ENCODE measurements around the gene CARS2.

Gene CARS2

DNA sequence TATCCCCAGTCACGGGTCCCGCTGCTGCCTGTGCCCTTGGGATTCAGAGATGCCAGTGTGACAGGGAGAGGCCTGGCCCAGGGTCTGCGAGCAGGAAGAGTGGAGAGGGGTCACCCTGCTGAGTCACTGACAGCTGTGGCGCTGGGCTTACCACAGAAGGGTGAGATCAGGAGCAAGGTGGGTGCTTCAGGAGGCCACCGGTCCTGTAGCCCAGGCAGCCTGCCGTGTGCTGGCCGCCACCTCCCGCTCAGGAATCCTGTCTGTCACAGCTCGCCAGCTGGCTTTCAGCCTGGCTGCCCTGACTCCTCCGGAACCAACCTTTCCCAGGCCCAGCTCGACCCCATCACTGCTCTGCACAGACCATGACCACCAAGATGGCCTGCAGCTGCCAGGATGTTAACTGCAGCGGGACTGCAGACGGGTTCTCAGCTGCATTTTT, 65.3 kb downstream of the CARS2 start:
- no peak overlapping the region for H3K27ac ChIP-seq (ENCODE audit: low read length)
- TF ChIP-seq, protein P1, sequence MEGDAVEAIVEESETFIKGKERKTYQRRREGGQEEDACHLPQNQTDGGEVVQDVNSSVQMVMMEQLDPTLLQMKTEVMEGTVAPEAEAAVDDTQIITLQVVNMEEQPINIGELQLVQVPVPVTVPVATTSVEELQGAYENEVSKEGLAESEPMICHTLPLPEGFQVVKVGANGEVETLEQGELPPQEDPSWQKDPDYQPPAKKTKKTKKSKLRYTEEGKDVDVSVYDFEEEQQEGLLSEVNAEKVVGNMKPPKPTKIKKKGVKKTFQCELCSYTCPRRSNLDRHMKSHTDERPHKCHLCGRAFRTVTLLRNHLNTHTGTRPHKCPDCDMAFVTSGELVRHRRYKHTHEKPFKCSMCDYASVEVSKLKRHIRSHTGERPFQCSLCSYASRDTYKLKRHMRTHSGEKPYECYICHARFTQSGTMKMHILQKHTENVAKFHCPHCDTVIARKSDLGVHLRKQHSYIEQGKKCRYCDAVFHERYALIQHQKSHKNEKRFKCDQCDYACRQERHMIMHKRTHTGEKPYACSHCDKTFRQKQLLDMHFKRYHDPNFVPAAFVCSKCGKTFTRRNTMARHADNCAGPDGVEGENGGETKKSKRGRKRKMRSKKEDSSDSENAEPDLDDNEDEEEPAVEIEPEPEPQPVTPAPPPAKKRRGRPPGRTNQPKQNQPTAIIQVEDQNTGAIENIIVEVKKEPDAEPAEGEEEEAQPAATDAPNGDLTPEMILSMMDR (IDR thresholded peaks at IDR 0.05; ENCODE audit: borderline replicate concordance, extremely low read depth, low read length, poor library complexity, severe bottlenecking): no peak
- TF ChIP-seq EZH2 (IDR thresholded peaks at IDR 0.05; ENCODE audit: borderline replicate concordance, low read depth, low read length, severe bottlenecking): no peak
- no peaks in the 10 kb centered on the region for H3K27me3 ChIP-seq (ENCODE audit: insufficient read depth, low read length, poor library complexity)
- peaks cover 99% of the 10 kb centered on the region for H3K36me3 ChIP-seq (ENCODE audit: insufficient read depth, low read length)
- H3K79me2 ChIP-seq (ENCODE audit: insufficient read depth, low read length): no peaks in the 10 kb centered on the region
- no peaks in the 10 kb centered on the region for H3K9me3 ChIP-seq (ENCODE audit: insufficient read depth, low read length, severe bottlenecking)
- no peak for DNase-seq
- no peaks in the 10 kb centered on the region for H3K4me1 ChIP-seq (ENCODE audit: insufficient read depth, low read length)
- peaks cover 43% of the 10 kb centered on the region; the same call in 1 of the 2 replicates for H4K20me1 ChIP-seq (ENCODE audit: insufficient read depth, low read length)
- H3K4me3 ChIP-seq (ENCODE audit: low read depth in 1 of 2, low read length in 2 of 2): no peak overlapping the region
- H2AFZ ChIP-seq (ENCODE audit: low read depth, low read length): no peak overlapping the region
- no peak for ATAC-seq (ENCODE audit: insufficient read depth, low read depth)
- no peak overlapping the region for H3K9ac ChIP-seq (ENCODE audit: low read depth, low read length)
- no peak overlapping the region for H3K4me2 ChIP-seq (ENCODE audit: insufficient read depth, low read length)

DNA sequence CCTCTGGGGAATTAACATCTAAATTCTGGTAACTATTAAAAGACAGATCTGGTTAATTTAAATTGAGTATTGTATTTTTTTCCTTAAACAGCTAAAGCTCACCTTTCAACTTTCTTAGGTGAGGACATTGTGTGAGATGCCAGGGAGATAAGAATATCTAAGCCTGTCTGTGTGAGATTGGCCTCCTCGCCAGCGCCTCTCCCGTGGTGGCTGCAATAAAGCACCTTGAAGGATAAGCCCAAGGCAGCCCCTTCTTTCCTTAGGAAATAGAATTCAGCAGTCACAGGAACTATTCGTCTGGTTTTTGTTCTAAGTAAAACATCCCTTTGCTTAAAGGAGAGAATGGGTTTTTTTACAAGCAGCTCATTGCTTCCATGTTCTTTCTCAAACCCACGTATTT, 66.0 kb downstream of the CARS2 start:
- no peak overlapping the region for H3K4me2 ChIP-seq (ENCODE audit: insufficient read depth, low read length)
- DNase-seq: no peak
- no peaks in the 10 kb centered on the region for H3K9me3 ChIP-seq (ENCODE audit: insufficient read depth, low read length, severe bottlenecking)
- H3K4me1 ChIP-seq (ENCODE audit: insufficient read depth, low read length): no peaks in the 10 kb centered on the region
- no peak overlapping the region for H3K9ac ChIP-seq (ENCODE audit: low read depth, low read length)
- H3K27ac ChIP-seq (ENCODE audit: low read length): no peak overlapping the region
- no peaks in the 10 kb centered on the region for H3K27me3 ChIP-seq (ENCODE audit: insufficient read depth, low read length, poor library complexity)
- no peak overlapping the region for H3K4me3 ChIP-seq (ENCODE audit: low read depth in 1 of 2, low read length in 2 of 2)
- H4K20me1 ChIP-seq (ENCODE audit: insufficient read depth, low read length): peaks cover 50% of the 10 kb centered on the region
- H2AFZ ChIP-seq (ENCODE audit: low read depth, low read length): no peak overlapping the region
- TF ChIP-seq, protein P1 (IDR thresholded peaks at IDR 0.05; ENCODE audit: borderline replicate concordance, extremely low read depth, low read length, poor library complexity, severe bottlenecking): no peak
- TF ChIP-seq EZH2 (IDR thresholded peaks at IDR 0.05; ENCODE audit: borderline replicate concordance, low read depth, low read length, severe bottlenecking): no peak
- no peak for ATAC-seq (ENCODE audit: insufficient read depth, low read depth)
- H3K79me2 ChIP-seq (ENCODE audit: insufficient read depth, low read length): peaks cover 1% of the 10 kb centered on the region; the same call in 1 of the 2 replicates
- H3K36me3 ChIP-seq (ENCODE audit: insufficient read depth, low read length): peaks cover 99% of the 10 kb centered on the region

DNA sequence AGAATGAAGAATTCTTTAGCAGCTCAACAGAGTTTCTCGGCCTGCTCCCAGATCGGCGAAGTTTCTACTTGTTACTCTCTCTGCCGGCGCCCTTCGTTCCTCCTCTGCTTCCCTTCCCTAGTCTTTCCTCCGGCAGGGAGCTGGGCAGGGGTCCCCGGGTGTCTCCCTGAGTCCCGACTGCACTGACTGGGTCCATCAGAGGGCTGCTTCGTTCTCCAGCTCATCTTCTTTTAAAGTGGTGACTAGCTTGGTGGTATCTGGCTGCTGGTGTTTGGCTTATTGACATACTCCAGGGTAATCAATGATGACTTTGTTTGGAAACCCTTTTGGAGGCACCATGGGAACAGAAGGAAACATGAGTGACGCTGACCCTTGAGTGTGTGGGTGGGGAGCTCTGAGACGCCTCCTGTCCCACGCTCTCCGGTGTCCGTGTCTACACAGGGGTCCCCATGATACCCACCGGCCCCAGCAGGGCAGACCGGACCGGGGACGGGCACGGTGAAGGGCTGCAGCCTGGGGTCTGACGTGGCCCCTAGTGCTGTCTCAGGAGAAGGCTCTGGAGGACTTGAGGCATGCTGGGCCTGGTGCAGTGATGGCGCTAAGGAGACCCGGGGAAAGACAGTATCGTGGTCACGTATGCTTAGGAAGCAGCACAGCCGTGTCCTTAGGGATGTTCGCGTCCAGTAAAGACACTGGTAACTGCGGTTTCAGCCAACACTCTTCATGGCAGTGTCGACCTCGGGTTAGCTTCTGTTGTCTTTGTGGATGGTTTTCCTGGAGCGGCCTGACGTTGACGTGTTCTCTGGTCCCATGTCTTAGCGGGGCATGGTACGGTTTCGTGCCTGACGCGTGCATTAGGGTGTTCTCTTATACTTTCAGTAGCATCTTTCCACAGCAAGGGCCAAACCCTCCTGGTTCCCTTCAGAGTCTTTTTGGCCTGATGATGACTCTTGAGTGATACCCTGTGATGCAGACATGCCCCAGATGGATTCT, 66.8 kb downstream of the CARS2 start:
- Histone ChIP-seq H3K4me1 (ENCODE audit: insufficient read depth, low read length) (no peaks in the 10 kb centered on the region), H3K27ac (ENCODE audit: low read length) (no peak overlapping the region), H3K27me3 (ENCODE audit: insufficient read depth, low read length, poor library complexity) (no peaks in the 10 kb centered on the region), H3K4me3 (ENCODE audit: low read depth in 1 of 2, low read length in 2 of 2) (no peak overlapping the region), H3K36me3 (ENCODE audit: insufficient read depth, low read length) (peaks cover 99% of the 10 kb centered on the region), H2AFZ (ENCODE audit: low read depth, low read length) (no peak overlapping the region), H3K9me3 (ENCODE audit: insufficient read depth, low read length, severe bottlenecking) (no peaks in the 10 kb centered on the region), H3K9ac (ENCODE audit: low read depth, low read length) (no peak overlapping the region), H3K79me2 (ENCODE audit: insufficient read depth, low read length) (peaks cover 10% of the 10 kb centered on the region), H4K20me1 (ENCODE audit: insufficient read depth, low read length) (peaks cover 52% of the 10 kb centered on the region), H3K4me2 (ENCODE audit: insufficient read depth, low read length) (no peak overlapping the region)
- TF ChIP-seq, protein P1 (IDR thresholded peaks at IDR 0.05; ENCODE audit: borderline replicate concordance, extremely low read depth, low read length, poor library complexity, severe bottlenecking): no peak
- TF ChIP-seq EZH2 (IDR thresholded peaks at IDR 0.05; ENCODE audit: borderline replicate concordance, low read depth, low read length, severe bottlenecking): no peak
- ATAC-seq (ENCODE audit: insufficient read depth, low read depth) (no peak), DNase-seq (no peak)

Data from DND-41 (cell line).